ENCODE measurements around the gene TTLL1. TPM values are rescaled to one million over a fixed set of nuclear protein-coding genes. Genes with fewer than 3 reads are reported as not detected.
"Not testable (repeated sequence)": the region's sequence is repeated elsewhere in the genome, so short reads cannot be mapped to it uniquely, and the experiment has no call there.

The TTLL1 gene
- total and polyA plus RNA-seq, 5 donors, result 4.2 to 6.8 (median 6.0) TPM

- Histone ChIP-seq H3K27ac (ENCODE audit: low read length) (no peak overlapping the region), H3K27me3 (ENCODE audit: control insufficient read depth, insufficient read depth) (no peaks in the 10 kb centered on the region), H3K9me3 (ENCODE audit: control insufficient read depth, low read length) (no peaks in the 10 kb centered on the region), H3K4me3 (ENCODE audit: low read length) (no peak overlapping the region), H3K4me1 (ENCODE audit: control insufficient read depth, insufficient read depth, low read length) (no peaks in the 10 kb centered on the region)
- 90% methylated on average over 9 of the region's 9 CpGs for WGBS
- ATAC-seq, result no peak
- intact Hi-C loops (cut with DNase I), result loop anchor here in 1 of 4 donors (10.0 kb wide), 1 partner anchor 160 kb away; no protein-coding TSS in a partner anchor
- no peak for DNase-seq
Measured at GRCh38 chr22:43035250-43035649, 53.9 kb downstream of the TTLL1 start.

- 83% methylated on average over 3 of the region's 3 CpGs for WGBS
- DNase-seq (no peak), ATAC-seq (no peak)
- Histone ChIP-seq H3K9me3 (ENCODE audit: control insufficient read depth, low read length) (no peaks in the 10 kb centered on the region), H3K27me3 (ENCODE audit: control insufficient read depth, insufficient read depth) (no peaks in the 10 kb centered on the region), H3K27ac (ENCODE audit: low read length) (no peak overlapping the region), H3K4me1 (ENCODE audit: control insufficient read depth, insufficient read depth, low read length) (no peaks in the 10 kb centered on the region), H3K4me3 (ENCODE audit: low read length) (no peak overlapping the region)
- intact Hi-C loops (cut with DNase I), result loop anchor here in 2 of 4 donors (5.0 to 10.0 kb wide), 2 partner anchors 157 to 164 kb away; no protein-coding TSS in a partner anchor
Measured at GRCh38 chr22:43031617-43032016, 57.6 kb downstream of the TTLL1 start.

GRCh38 chr22:43018615-43019014 lies 70.6 kb downstream of the TTLL1 start:
- 91% methylated on average over 6 of the region's 6 CpGs for WGBS
- intact Hi-C loops (cut with DNase I), result loop anchor here in 1 of 4 donors (10.0 kb wide), 1 partner anchor 114 kb away; no protein-coding TSS in a partner anchor
- Histone ChIP-seq H3K9me3 (ENCODE audit: control insufficient read depth, low read length) (no peaks in the 10 kb centered on the region), H3K4me1 (ENCODE audit: control insufficient read depth, insufficient read depth, low read length) (peaks cover 3% of the 10 kb centered on the region), H3K27ac (ENCODE audit: low read length) (no peak overlapping the region), H3K27me3 (ENCODE audit: control insufficient read depth, insufficient read depth) (no peaks in the 10 kb centered on the region), H3K4me3 (ENCODE audit: low read length) (no peak overlapping the region)
- ATAC-seq (no peak), DNase-seq (peak in 2 of 3 donors; percentile 16 to 18)

- intact Hi-C loops (cut with DNase I), result loop anchor here in 1 of 4 donors (10.0 kb wide), 1 partner anchor 113 kb away; no protein-coding TSS in a partner anchor
- ATAC-seq (no peak), DNase-seq (peak in 2 of 3 donors; percentile 14 to 38)
- Histone ChIP-seq H3K4me1 (ENCODE audit: control insufficient read depth, insufficient read depth, low read length) (peaks cover 6% of the 10 kb centered on the region), H3K27ac (ENCODE audit: low read length) (no peak overlapping the region), H3K9me3 (ENCODE audit: control insufficient read depth, low read length) (no peaks in the 10 kb centered on the region), H3K27me3 (ENCODE audit: control insufficient read depth, insufficient read depth) (no peaks in the 10 kb centered on the region), H3K4me3 (ENCODE audit: low read length) (no peak overlapping the region)
- WGBS, result 74% methylated on average over 10 of the region's 10 CpGs
Measured at GRCh38 chr22:43017525-43018460, 71.4 kb downstream of the TTLL1 start.

GRCh38 chr22:43016150-43016549 lies 73.0 kb downstream of the TTLL1 start:
- not testable (repeated sequence) for H3K27me3 ChIP-seq (ENCODE audit: control insufficient read depth, insufficient read depth); DNase-seq; ATAC-seq; H3K4me1 ChIP-seq (ENCODE audit: control insufficient read depth, insufficient read depth, low read length); H3K27ac ChIP-seq (ENCODE audit: low read length); H3K4me3 ChIP-seq (ENCODE audit: low read length); H3K9me3 ChIP-seq (ENCODE audit: control insufficient read depth, low read length)
- intact Hi-C loops (cut with DNase I), result loop anchor here in 1 of 4 donors (10.0 kb wide), 1 partner anchor 111 kb away; no protein-coding TSS in a partner anchor
- 94% methylated on average over 5 of the region's 5 CpGs for WGBS

- no peak for ATAC-seq
- DNase-seq, result peak in 1 of 3 donors; percentile 5
- H3K27ac ChIP-seq (ENCODE audit: low read length), result no peak overlapping the region
- peak overlapping the region; percentile 57 for H3K4me3 ChIP-seq (ENCODE audit: low read length)
- H3K4me1 ChIP-seq (ENCODE audit: control insufficient read depth, insufficient read depth, low read length), result peaks cover 6% of the 10 kb centered on the region
- 24% methylated on average over 5 of the region's 5 CpGs for WGBS
- intact Hi-C loops (cut with DNase I), result loop anchor here in 1 of 4 donors (10.0 kb wide), 1 partner anchor 111 kb away; no protein-coding TSS in a partner anchor
- H3K27me3 ChIP-seq (ENCODE audit: control insufficient read depth, insufficient read depth), result no peaks in the 10 kb centered on the region
- no peaks in the 10 kb centered on the region for H3K9me3 ChIP-seq (ENCODE audit: control insufficient read depth, low read length)
Measured at GRCh38 chr22:43015677-43016042, 73.5 kb downstream of the TTLL1 start.

GRCh38 chr22:43014869-43015676 lies 74.1 kb downstream of the TTLL1 start, which contains the start of gene PACSIN2:
TSS of gene PACSIN2 (minus strand) at chr22:43015149. CDS start at chr22:42912080, 103,069 bp downstream.
- intact Hi-C loops (cut with DNase I), result loop anchor here in 1 of 4 donors (10.0 kb wide), 1 partner anchor 110 kb away; no protein-coding TSS in a partner anchor
- under 1% methylated on average over 85 of the region's 85 CpGs for WGBS
- ATAC-seq, result peak; percentile 100

GRCh38 chr22:43014316-43014868 lies 74.8 kb downstream of the TTLL1 start:
- 0% methylated on average over 38 of the region's 39 CpGs for WGBS
- peak overlapping the region; percentile 85 for H3K4me3 ChIP-seq (ENCODE audit: low read length)
- H3K9me3 ChIP-seq (ENCODE audit: control insufficient read depth, low read length), result no peaks in the 10 kb centered on the region
- H3K27me3 ChIP-seq (ENCODE audit: control insufficient read depth, insufficient read depth), result no peaks in the 10 kb centered on the region
- intact Hi-C loops (cut with DNase I), result loop anchor here in 1 of 4 donors (10.0 kb wide), 1 partner anchor 110 kb away; no protein-coding TSS in a partner anchor
- no peak overlapping the region for H3K27ac ChIP-seq (ENCODE audit: low read length)
- peaks cover 6% of the 10 kb centered on the region for H3K4me1 ChIP-seq (ENCODE audit: control insufficient read depth, insufficient read depth, low read length)
- ATAC-seq (peak; percentile 26 to 52), DNase-seq (peak; percentile 55 to 79 (median 77))

More at GRCh38 chr22:43014869-43015676, 74.1 kb downstream of the TTLL1 start, which contains the start of gene PACSIN2:
- peak; percentile 100 for DNase-seq
- H3K9me3 ChIP-seq (ENCODE audit: control insufficient read depth, low read length), result no peaks in the 10 kb centered on the region
- peak within 1 kb of the TSS; percentile 85 for H3K4me3 ChIP-seq (ENCODE audit: low read length)
- H3K4me1 ChIP-seq (ENCODE audit: control insufficient read depth, insufficient read depth, low read length), result peaks cover 6% of the 10 kb centered on the region
- H3K27ac ChIP-seq (ENCODE audit: low read length), result peak within 1 kb of the TSS; percentile 76
- no peaks in the 10 kb centered on the region for H3K27me3 ChIP-seq (ENCODE audit: control insufficient read depth, insufficient read depth)

GRCh38 chr22:43013355-43014315 lies 75.6 kb downstream of the TTLL1 start:
- no peak for DNase-seq
- no peak overlapping the region for H3K27ac ChIP-seq (ENCODE audit: low read length)
- ATAC-seq, result peak in 1 of 2 donors; percentile 3
- no peaks in the 10 kb centered on the region for H3K27me3 ChIP-seq (ENCODE audit: control insufficient read depth, insufficient read depth)
- peaks cover 6% of the 10 kb centered on the region for H3K4me1 ChIP-seq (ENCODE audit: control insufficient read depth, insufficient read depth, low read length)
- peak overlapping the region; percentile 85 for H3K4me3 ChIP-seq (ENCODE audit: low read length)
- WGBS, result 14% methylated on average over 16 of the region's 16 CpGs
- intact Hi-C loops (cut with DNase I), result loop anchor here in 1 of 4 donors (10.0 kb wide), 1 partner anchor 109 kb away; no protein-coding TSS in a partner anchor
- H3K9me3 ChIP-seq (ENCODE audit: control insufficient read depth, low read length), result no peaks in the 10 kb centered on the region
